Measurements from ENCODE around the gene S100A4.

GRCh38 chr1:153520818-153521476 lies 24.7 kb downstream of the S100A4 start:
- TF ChIP-seq JUN (CRISPR knock-in tag; IDR thresholded peaks at IDR 0.05) (no peak), CTCF (IDR thresholded peaks at IDR 0.05) (no peak), USF1 (CRISPR knock-in tag; IDR thresholded peaks at IDR 0.05) (no peak), ZNF121 (CRISPR knock-in tag; IDR thresholded peaks at IDR 0.05) (no peak), ESRRA (CRISPR knock-in tag; IDR thresholded peaks at IDR 0.05; ENCODE audit: borderline replicate concordance) (no peak), ZNF317 (CRISPR knock-in tag; IDR thresholded peaks at IDR 0.05; ENCODE audit: borderline replicate concordance, low read depth) (no peak), TEAD4 (CRISPR knock-in tag; IDR thresholded peaks at IDR 0.05) (no peak), NR2C2 (CRISPR knock-in tag; IDR thresholded peaks at IDR 0.05) (no peak), ZNF512 (CRISPR knock-in tag; IDR thresholded peaks at IDR 0.05; ENCODE audit: borderline replicate concordance) (no peak), ZNF232 (CRISPR knock-in tag; IDR thresholded peaks at IDR 0.05) (no peak), MLX (CRISPR knock-in tag; IDR thresholded peaks at IDR 0.05) (no peak), SMAD3 (CRISPR knock-in tag; IDR thresholded peaks at IDR 0.05; ENCODE audit: borderline replicate concordance) (no peak)

Measured in WTC11 (cell line).